HepG2 (cell line): ENCODE data around the gene BMERB1. TPM values are rescaled to one million over a fixed set of nuclear protein-coding genes. Genes with fewer than 3 reads are reported as not detected.

Experiments
- ATAC-seq: fragments of 200-7000 bp; cut with Tn5 transposase; 3 replicates; pipeline ENCODE4 v1.9.1; 2020; ENCODE audit warnings: mild to moderate bottlenecking, moderate library complexity
- BruUV-seq: library from RNA; stranded (reverse); fragments of 400-500 nt; replicated peaks from 2 replicates; lab custom pipeline; 2021; lab: Mats Ljungman, UMichigan
- CTCF ChIA-PET: fragments of 300-600 bp; formaldehyde crosslinking; extraction: SDS; loops from one replicate; lab custom pipeline; 2021; ENCODE audit warnings: low total read pairs, inconsistent platforms, low intra/inter-chr PET ratio; lab: Yijun Ruan, JAX
- POLR2A ChIA-PET: fragments of 350-600 bp; sonication (Branson Sonifier 250); formaldehyde crosslinking; loops from one replicate; lab custom pipeline; 2020; ENCODE audit warnings: antibody characterized with exemption, inconsistent platforms; lab: Yijun Ruan, JAX
- DNase-seq: peaks from one replicate; pipeline ENCODE4 v3.0.0-alpha.2; 2015; ENCODE audit warnings: low spot score
- FAIRE-seq: peaks from 3 replicates; lab custom pipeline; 2011; peaks lifted over from hg19 to GRCh38; lab: Jason Lieb, UNC
- H2AFZ ChIP-seq: one replicate; pipeline ENCODE4 v1.6.1; 2011; ENCODE audit warnings: low read length, inconsistent platforms
- H3K27ac ChIP-seq: fragments of 300-600 bp; 3 replicates; pipeline ENCODE4 v1.8.0; 2011; ENCODE audit warnings: mixed run types, mild to moderate bottlenecking, mixed read lengths, low read length, inconsistent platforms; ENCODE audit not compliant: insufficient read depth; ENCODE audit errors: extremely low read length
- H3K27me3 ChIP-seq, 2 experiments: fragments of 200-600 bp in 1 of 2; 2 replicates in 1 of 2; 3 replicates in 1 of 2; pipeline versions ENCODE4 v1.6.0 to v1.8.0; 2011; ENCODE audit warnings: low read length in 2 of 2, mild to moderate bottlenecking in 2 of 2, moderate library complexity in 2 of 2, inconsistent platforms in 1 of 2; ENCODE audit not compliant: insufficient read depth in 2 of 2, control insufficient read depth in 1 of 2
- H3K36me3 ChIP-seq, 2 experiments: fragments of 200-600 bp in 1 of 2; replicated peaks in 1 of 2; 2 replicates in 1 of 2; 3 replicates in 1 of 2; pipeline versions ENCODE4 v1.5.1 to v1.8.0; 2011; ENCODE audit warnings: low read length in 2 of 2, inconsistent platforms in 1 of 2; ENCODE audit not compliant: insufficient read depth in 2 of 2, control insufficient read depth in 1 of 2
- H3K4me1 ChIP-seq: 2 replicates; pipeline ENCODE4 v1.5.1; 2012; ENCODE audit warnings: low read length, inconsistent platforms; ENCODE audit not compliant: insufficient read depth
- H3K4me2 ChIP-seq: 2 replicates; pipeline ENCODE4 v1.6.0; 2011; ENCODE audit warnings: low read depth, low read length, inconsistent platforms
- H3K4me3 ChIP-seq, 3 experiments: fragments of 200-600 bp in 1 of 3; sonication (generic), shearing (Covaris generic) in 1 of 3; replicated peaks in 1 of 3; 2 replicates each; pipeline ENCODE4 v1.5.1; 2011 to 2016; ENCODE audit warnings: low read length in 3 of 3, inconsistent platforms in 2 of 3, low read depth in 2 of 3, mild to moderate bottlenecking in 2 of 3, control low read depth in 1 of 3, mixed read lengths in 1 of 3; ENCODE audit not compliant: insufficient read depth in 1 of 3
- H3K79me2 ChIP-seq: one replicate; pipeline ENCODE4 v1.6.1; 2011; ENCODE audit warnings: low read length, inconsistent platforms; ENCODE audit not compliant: insufficient read depth
- H3K9ac ChIP-seq: 2 replicates; pipeline ENCODE4 v1.6.0; 2011; ENCODE audit warnings: mild to moderate bottlenecking, low read depth, low read length, inconsistent platforms; ENCODE audit not compliant: insufficient read depth
- H3K9me3 ChIP-seq: 2 replicates; pipeline ENCODE4 v1.5.1; 2012; ENCODE audit warnings: mild to moderate bottlenecking, low read length
- H4K20me1 ChIP-seq: 2 replicates; pipeline ENCODE4 v1.6.0; 2011; ENCODE audit warnings: inconsistent platforms, mild to moderate bottlenecking, low read length, moderate library complexity; ENCODE audit not compliant: insufficient read depth
- ATF5 ChIP-seq: sonication (generic); formaldehyde crosslinking; IDR thresholded peaks from 2 replicates; pipeline ENCODE4 v1.4.0; 2020; ENCODE audit warnings: mild to moderate bottlenecking, low read depth, missing genetic modification reagents
- HMGXB4 ChIP-seq, 2 experiments: sonication (generic) in 1 of 2; formaldehyde crosslinking in 1 of 2; IDR thresholded peaks; 2 replicates each; pipeline versions ENCODE4 v1.4.0 to v1.6.1; 2018 to 2020; ENCODE audit warnings: missing genetic modification reagents in 2 of 2, borderline replicate concordance in 1 of 2, low read depth in 1 of 2, mild to moderate bottlenecking in 1 of 2, missing biosample characterization in 1 of 2
- HNF4G ChIP-seq, 2 experiments: sonication (generic) in 1 of 2; formaldehyde crosslinking in 1 of 2; IDR thresholded peaks; 2 replicates each; pipeline versions ENCODE4 v1.4.0 to v1.6.1; 2011 to 2020; ENCODE audit warnings: borderline replicate concordance in 2 of 2, low read depth in 2 of 2, mild to moderate bottlenecking in 2 of 2, low read length in 1 of 2, missing genetic modification reagents in 1 of 2, moderate library complexity in 1 of 2
- NFYB ChIP-seq: sonication (generic); formaldehyde crosslinking; IDR thresholded peaks from 2 replicates; pipeline ENCODE4 v1.4.0; 2020; ENCODE audit warnings: missing genetic modification reagents
- NFYC ChIP-seq: IDR thresholded peaks from 2 replicates; pipeline ENCODE4 v1.6.1; 2016; ENCODE audit warnings: missing genetic modification reagents, missing compliant biosample characterization
- ZNF616 ChIP-seq: sonication (generic); formaldehyde crosslinking; IDR thresholded peaks from 2 replicates; pipeline ENCODE4 v1.5.0; 2020; ENCODE audit warnings: low read depth, mild to moderate bottlenecking, missing genetic modification reagents
- WGBS: methylation state at CpG from one replicate; pipeline ENCODE4 v1.1.6; 2017; ENCODE audit warnings: low lambda C conversion rate; 5-methylcytosine and 5-hydroxymethylcytosine counted together
- in situ Hi-C: cut with HindIII; loops from 2 replicates; pipeline ENCODE4 v1.10.0; 2017; ENCODE audit warnings: low pct_unique_long_range_greater_than_20kb; ENCODE audit not compliant: extremely low pct_ligation_motif_present
- intact Hi-C: fragments of 100-400 bp; cut with micrococcal nuclease; formaldehyde crosslinking; loops from one replicate; pipeline ENCODE4 v1.10.0; 2022; ENCODE audit not compliant: unreplicated experiment
- polyA plus RNA-seq, 8 experiments: library from polyadenylated mRNA; depleted of rRNA in 3 of 8; stranded (reverse) in 7 of 8; unstranded in 1 of 8; fragments of >200 nt; fragmentation: Illumina TruSeq in 4 of 8; extraction: Trizol in 4 of 8; gene quantifications; 2 replicates each; pipeline versions ENCODE4 v1.2.1 to v1.2.3, GENCODE V29; 2011 to 2016; ENCODE audit warnings: low read depth in 4 of 8, missing spikeins in 1 of 8, mixed read lengths in 1 of 8; ENCODE audit not compliant: insufficient read depth in 1 of 8
- total RNA-seq, 5 experiments: library from RNA; depleted of rRNA; stranded (reverse); fragments of >200 nt; fragmentation: Illumina TruSeq; extraction: Trizol; gene quantifications; 2 replicates each; pipeline ENCODE4 v1.2.3, GENCODE V29; 2016; ENCODE audit warnings: low read depth in 1 of 5

The BMERB1 gene
- total and polyA plus RNA-seq, 2 of the 13 experiments (the other 11 are each of a cell fraction or from before 2014, with no cell fraction given) = 1.4 TPM

- no TSS peak for BruUV-seq
- Histone ChIP-seq H4K20me1 (no peaks in the 10 kb centered on the region), H3K27ac (no peak overlapping the region), H3K4me3 (no peak overlapping the region), H3K27me3 (no peaks in the 10 kb centered on the region), H3K9me3 (no peaks in the 10 kb centered on the region), H3K4me1 (no peaks in the 10 kb centered on the region), H2AFZ (no peak overlapping the region), H3K4me2 (no peak overlapping the region), H3K9ac (no peak overlapping the region), H3K79me2 (no peaks in the 10 kb centered on the region), H3K36me3 (no peaks in the 10 kb centered on the region)
- FAIRE-seq (no peak), DNase-seq (no peak), ATAC-seq (no peak)
- intact Hi-C loops = no loop called here
- WGBS = 64% methylated on average over 4 of the region's 4 CpGs
- TF ChIP-seq NFYB (CRISPR knock-in tag) (peak; percentile 52; the same call in 1 of the 2 replicates), NFYC (CRISPR knock-in tag) (peak; percentile 37), ZNF616 (CRISPR knock-in tag) (no peak), ATF5 (no peak), HNF4G (IDR thresholded peaks at IDR 0.05; ENCODE audit: borderline replicate concordance, low read depth, low read length) (no peak), HNF4G (CRISPR knock-in tag; IDR thresholded peaks at IDR 0.05; ENCODE audit: borderline replicate concordance, low read depth) (no peak), HMGXB4 (CRISPR knock-in tag; IDR thresholded peaks at IDR 0.05; ENCODE audit: borderline replicate concordance in 1 of 2, low read depth in 1 of 2) (no peak)
- POLR2A ChIA-PET = interaction anchor here (0.7 kb wide), 3 partner anchors 43 to 461 kb away, joined by 3 to 5 read pairs (median 3); no protein-coding TSS in a partner anchor
- in situ Hi-C loops = no loop called here
- CTCF ChIA-PET = no interaction called here
Measured at GRCh38 chr16:15533386-15533785, 99.0 kb downstream of the BMERB1 start.
